K562 (cell line): ENCODE data around the gene NAPA. TPM values are rescaled to one million over a fixed set of nuclear protein-coding genes. Genes with fewer than 3 reads are reported as not detected.
A peak's percentile ranks its signal among the peaks of the same experiment; 100 is the strongest.

ENCODE experiments used
- ATAC-seq: fragments of 200-7000 bp; cut with Tn5 transposase; 3 replicates; pipeline ENCODE4 v1.9.1; 2020; ENCODE audit warnings: moderate library complexity
- BruUV-seq: library from RNA; stranded (reverse); fragments of 400-500 nt; replicated peaks from 2 replicates; lab custom pipeline; 2021; lab: Mats Ljungman, UMichigan
- CTCF ChIA-PET: fragments of 300-600 bp; formaldehyde crosslinking; extraction: SDS; loops from one replicate; lab custom pipeline; 2021; ENCODE audit warnings: low intra/inter-chr PET ratio; lab: Yijun Ruan, JAX
- POLR2A ChIA-PET: fragments of 300-600, 350-650 bp; sonication (Branson Sonifier 250); formaldehyde crosslinking; extraction: SDS; loops from one replicate; lab custom pipeline; 2021; ENCODE audit warnings: antibody characterized with exemption, inconsistent platforms; lab: Yijun Ruan, JAX
- DNase-seq, 4 experiments: peaks; one replicate each; pipeline versions ENCODE4 v3.0.0 to v3.0.0-alpha.2; 2011 to 2018; ENCODE audit warnings: low spot score in 3 of 4, mixed read lengths in 3 of 4; ENCODE audit errors: extremely low read depth in 1 of 4
- FAIRE-seq: peaks from 2 replicates; lab custom pipeline; 2011; peaks lifted over from hg19 to GRCh38; lab: Jason Lieb, UNC
- H2AFZ ChIP-seq: 2 replicates; pipeline ENCODE4 v1.6.0; 2011; ENCODE audit warnings: low read depth, low read length, control low read depth, inconsistent platforms
- H3K27ac ChIP-seq: fragments of 200-600 bp; 3 replicates; pipeline ENCODE4 v1.8.0; 2011; ENCODE audit warnings: low read depth, mild to moderate bottlenecking, control low read depth, inconsistent platforms, low read length, moderate library complexity, mixed read lengths; ENCODE audit errors: extremely low read depth
- H3K27me3 ChIP-seq, 2 experiments: fragments of 300-600 bp in 1 of 2; 2 replicates in 1 of 2; 3 replicates in 1 of 2; pipeline versions ENCODE4 v1.6.0 to v1.8.0; 2011; ENCODE audit warnings: inconsistent platforms in 2 of 2, low read length in 2 of 2, mild to moderate bottlenecking in 1 of 2, mixed read lengths in 1 of 2, moderate library complexity in 1 of 2; ENCODE audit not compliant: control insufficient read depth in 2 of 2, insufficient read depth in 2 of 2
- H3K36me3 ChIP-seq: fragments of 300-600 bp; 3 replicates; pipeline ENCODE4 v1.8.0; 2011; ENCODE audit warnings: mild to moderate bottlenecking, low read length, inconsistent platforms; ENCODE audit not compliant: control insufficient read depth, insufficient read depth
- H3K4me1 ChIP-seq, 2 experiments: fragments of 200-600 bp in 1 of 2; replicated peaks in 1 of 2; 2 replicates in 1 of 2; 3 replicates in 1 of 2; pipeline versions ENCODE4 v1.5.1 to v1.8.0; 2011; ENCODE audit warnings: inconsistent platforms in 2 of 2, low read length in 2 of 2, mild to moderate bottlenecking in 1 of 2, mixed read lengths in 1 of 2, moderate library complexity in 1 of 2; ENCODE audit not compliant: control insufficient read depth in 2 of 2, insufficient read depth in 2 of 2
- H3K4me2 ChIP-seq: 2 replicates; pipeline ENCODE4 v1.6.1; 2011; ENCODE audit warnings: low read length, control low read depth, inconsistent platforms, mixed read lengths; ENCODE audit not compliant: insufficient read depth
- H3K4me3 ChIP-seq: fragments of 200-600 bp; sonication (generic), shearing (Covaris generic); 2 replicates; pipeline ENCODE4 v1.5.1; 2016; ENCODE audit warnings: control low read depth, inconsistent platforms
- H3K79me2 ChIP-seq: fragments of 200-600 bp; 3 replicates; pipeline ENCODE4 v1.8.0; 2011; ENCODE audit warnings: low read length, inconsistent platforms; ENCODE audit not compliant: control insufficient read depth, insufficient read depth
- H3K9ac ChIP-seq, 2 experiments: 2 replicates each; pipeline versions ENCODE4 v1.6.0 to v1.6.1; 2011; ENCODE audit warnings: low read depth in 2 of 2, low read length in 2 of 2, control low read depth in 1 of 2, inconsistent platforms in 1 of 2, mild to moderate bottlenecking in 1 of 2, mixed read lengths in 1 of 2; ENCODE audit not compliant: insufficient read depth in 1 of 2
- H3K9me1 ChIP-seq: one replicate; pipeline ENCODE4 v1.6.0; 2011; ENCODE audit warnings: inconsistent platforms, mild to moderate bottlenecking, low read length, moderate library complexity; ENCODE audit not compliant: control insufficient read depth, insufficient read depth
- H3K9me3 ChIP-seq: replicated peaks from 2 replicates; pipeline ENCODE4 v1.5.1; 2011; ENCODE audit warnings: low read depth, low read length, inconsistent platforms; ENCODE audit not compliant: control insufficient read depth, insufficient read depth
- H4K20me1 ChIP-seq: replicated peaks from 2 replicates; pipeline ENCODE4 v1.6.1; 2011; ENCODE audit warnings: low read length, inconsistent platforms, mixed read lengths; ENCODE audit not compliant: control insufficient read depth, insufficient read depth
- HNRNPK ChIP-seq: fragments of 200-400 bp; formaldehyde crosslinking; IDR thresholded peaks from one replicate; pipeline ENCODE4 v1.6.1; 2018; ENCODE audit warnings: mild to moderate bottlenecking, low read depth, low read length; ENCODE audit not compliant: poor library complexity, severe bottlenecking
- MYC ChIP-seq, 2 experiments: fragments of 250-450 bp in 1 of 2; sonication (Bioruptor Pico) in 1 of 2; IDR thresholded peaks; 2 replicates each; pipeline versions ENCODE4 v1.5.1 to v1.6.1; 2012 to 2021; ENCODE audit warnings: low read depth in 2 of 2, borderline replicate concordance in 1 of 2, improper control_type of control experiment in 1 of 2, low read length in 1 of 2, mild to moderate bottlenecking in 1 of 2, moderate library complexity in 1 of 2
- NKRF ChIP-seq: fragments of 450-650 bp; IDR thresholded peaks from 2 replicates; pipeline ENCODE4 v1.6.1; 2016; ENCODE audit warnings: borderline replicate concordance
- SRSF9 ChIP-seq: fragments of 200-400 bp; formaldehyde crosslinking; IDR thresholded peaks from 2 replicates; pipeline ENCODE4 v1.6.1; 2017; ENCODE audit warnings: low read depth, low read length, borderline replicate concordance
- TARDBP ChIP-seq: fragments of 450-650 bp; IDR thresholded peaks from 2 replicates; pipeline ENCODE4 v1.6.1; 2016
- WGBS: fragments of 100-300 bp; shearing (Covaris generic); methylation state at CpG from one replicate; pipeline ENCODE4 v1.1.6; 2016; ENCODE audit warnings: low coverage, mixed read lengths; ENCODE audit not compliant: insufficient coverage; ENCODE audit errors: missing lambda C conversion rate; 5-methylcytosine and 5-hydroxymethylcytosine counted together
- in situ Hi-C: fragments of 300-500 bp; cut with MboI; formaldehyde crosslinking; loops from 4 replicates; pipeline ENCODE4 v1.15.0; 2018; ENCODE audit warnings: inconsistent platforms, mixed read lengths
- intact Hi-C: fragments of 100-400 bp; cut with micrococcal nuclease; formaldehyde crosslinking; loops from 2 replicates; pipeline ENCODE4 v1.14.2; 2022
- polyA plus RNA-seq, 8 experiments: library from polyadenylated mRNA; depleted of rRNA in 4 of 8; stranded (reverse) in 5 of 8; unstranded in 3 of 8; fragments of >200 nt; fragmentation: Nextera tagmentation in 2 of 8; fragmentation: Illumina TruSeq in 1 of 8; extraction: Ambion mirVana in 2 of 8; extraction: Trizol in 1 of 8; gene quantifications; 2 replicates each; pipeline versions ENCODE4 v1.2.1 to v1.2.3, GENCODE V29; 2011 to 2014; ENCODE audit warnings: inconsistent platforms in 1 of 8, missing spikeins in 1 of 8
- total RNA-seq, 7 experiments: library from RNA; depleted of rRNA in 6 of 7; stranded (reverse); fragments of >200 nt in 6 of 7; fragmentation: Illumina TruSeq in 2 of 7; extraction: Trizol in 2 of 7; gene quantifications; 2 replicates each; pipeline versions ENCODE4 v1.2.1 to v1.2.3, GENCODE V29; 2011 to 2021; ENCODE audit warnings: low replicate concordance in 1 of 7

NAPA gene
- total and polyA plus RNA-seq, 9 of the 15 experiments (the other 6 are each of a cell fraction or from before 2014, with no cell fraction given): 5.4 to 98.6 (median 77.5) TPM

- H3K27me3 ChIP-seq: no peaks in the 10 kb centered on the region
- no peak for FAIRE-seq
- H3K79me2 ChIP-seq: peaks cover 2% of the 10 kb centered on the region; the same call in 1 of the 3 replicates
- peaks cover 5% of the 10 kb centered on the region for H3K9me1 ChIP-seq
- no peak overlapping the region for H2AFZ ChIP-seq
- H3K4me1 ChIP-seq: peaks cover 24 to 54% of the 10 kb centered on the region in 2 experiments; a peak in 4 of 5 replicates
- peaks cover 66% of the 10 kb centered on the region for H3K36me3 ChIP-seq
- in situ Hi-C loops: no loop called here
- ATAC-seq: no peak
- DNase-seq: no peak
- H3K4me2 ChIP-seq: no peak overlapping the region
- H4K20me1 ChIP-seq: 0 out of 2 replicates have a peak, but pooled peaks cover 5% of the 10 kb centered on the region
- intact Hi-C loops: no loop called here
- POLR2A ChIA-PET: interaction anchor here (1.1 to 1.8 kb wide), 3 partner anchors 9 to 16 kb away, joined by 3 to 9 read pairs (median 8); partner anchors contain the start of gene KPTN
- H3K4me3 ChIP-seq: no peak overlapping the region
- no peaks in the 10 kb centered on the region for H3K9me3 ChIP-seq
- 89% methylated on average over 22 of the region's 32 CpGs for WGBS
- BruUV-seq: no TSS peak
- CTCF ChIA-PET: no interaction called here
- no peak overlapping the region; the same call in 2 of the 3 replicates for H3K27ac ChIP-seq
- peak overlapping the region in 1 of 2 experiments; percentile 79; a peak in 2 of 4 replicates for H3K9ac ChIP-seq
- no peak for TF ChIP-seq HNRNPK
- no peak for TF ChIP-seq MYC (IDR thresholded peaks at IDR 0.05; ENCODE audit: low read depth, low read length)
- TF ChIP-seq MYC (CRISPR knock-in tag; IDR thresholded peaks at IDR 0.05; ENCODE audit: borderline replicate concordance, low read depth): no peak
- TF ChIP-seq NKRF: no peak
- TF ChIP-seq TARDBP: no peak
- TF ChIP-seq SRSF9: no peak
Measured at GRCh38 chr19:47499863-47500830, 14.7 kb downstream of the NAPA start.
